HepG2 (cell line): ENCODE measurements around the gene CDC42BPG. TPM values are rescaled to one million over a fixed set of nuclear protein-coding genes. Genes with fewer than 3 reads are reported as not detected.

Source experiments
- ARNTL ChIP-seq: sonication (generic); formaldehyde crosslinking; IDR thresholded peaks from 2 replicates; pipeline ENCODE4 v1.4.0; 2020; ENCODE audit warnings: mild to moderate bottlenecking, missing genetic modification reagents
- ASH2L ChIP-seq: fragments of 300-600, 200-600 bp; sonication (generic); IDR thresholded peaks from 2 replicates; pipeline ENCODE4 v1.7.0; 2017; ENCODE audit warnings: low read depth, mild to moderate bottlenecking, moderate library complexity, mixed read lengths, low read length; ENCODE audit not compliant: insufficient read length
- CAMTA2 ChIP-seq: sonication (generic); formaldehyde crosslinking; IDR thresholded peaks from 2 replicates; pipeline ENCODE4 v1.4.0; 2020; ENCODE audit warnings: mild to moderate bottlenecking, missing genetic modification reagents, borderline replicate concordance
- EED ChIP-seq: sonication (generic); formaldehyde crosslinking; IDR thresholded peaks from 2 replicates; pipeline ENCODE4 v1.5.0; 2020; ENCODE audit warnings: mild to moderate bottlenecking, missing genetic modification reagents
- FOXJ3 ChIP-seq: sonication (generic); formaldehyde crosslinking; IDR thresholded peaks from 2 replicates; pipeline ENCODE4 v1.4.0; 2020; ENCODE audit warnings: missing genetic modification reagents, mild to moderate bottlenecking, borderline replicate concordance
- HNF4G ChIP-seq, 2 experiments: sonication (generic) in 1 of 2; formaldehyde crosslinking in 1 of 2; IDR thresholded peaks; 2 replicates each; pipeline versions ENCODE4 v1.4.0 to v1.6.1; 2011 to 2020; ENCODE audit warnings: borderline replicate concordance in 2 of 2, low read depth in 2 of 2, mild to moderate bottlenecking in 2 of 2, low read length in 1 of 2, missing genetic modification reagents in 1 of 2, moderate library complexity in 1 of 2
- HNRNPK ChIP-seq: fragments of 200-400 bp; formaldehyde crosslinking; IDR thresholded peaks from 2 replicates; pipeline ENCODE4 v1.6.1; 2018; ENCODE audit warnings: low read length, low read depth, moderate library complexity, mild to moderate bottlenecking; ENCODE audit not compliant: poor library complexity, severe bottlenecking
- JUN ChIP-seq: sonication (generic); formaldehyde crosslinking; IDR thresholded peaks from 2 replicates; pipeline ENCODE4 v1.4.0; 2020; ENCODE audit warnings: mild to moderate bottlenecking, missing genetic modification reagents
- KDM4B ChIP-seq: sonication (generic); formaldehyde crosslinking; IDR thresholded peaks from 2 replicates; pipeline ENCODE4 v1.4.0; 2020; ENCODE audit warnings: missing genetic modification reagents
- KDM5A ChIP-seq: fragments of 200-600 bp; sonication (generic); IDR thresholded peaks from 2 replicates; pipeline ENCODE4 v1.7.0; 2018; ENCODE audit warnings: antibody characterized with exemption, mild to moderate bottlenecking, low read length, borderline replicate concordance
- KLF16 ChIP-seq, 2 experiments: sonication (generic) in 1 of 2; formaldehyde crosslinking in 1 of 2; IDR thresholded peaks; 2 replicates each; pipeline versions ENCODE4 v1.6.1 to v1.8.0; 2016 to 2023; ENCODE audit warnings: missing genetic modification reagents in 2 of 2, missing compliant biosample characterization in 1 of 2
- NFYC ChIP-seq: IDR thresholded peaks from 2 replicates; pipeline ENCODE4 v1.6.1; 2016; ENCODE audit warnings: missing genetic modification reagents, missing compliant biosample characterization
- RELA ChIP-seq: sonication (generic); formaldehyde crosslinking; IDR thresholded peaks from 2 replicates; pipeline ENCODE4 v1.4.0; 2020; ENCODE audit warnings: missing genetic modification reagents
- XRCC5 ChIP-seq: fragments of 200-400 bp; formaldehyde crosslinking; optimal IDR thresholded peaks from 2 replicates; pipeline ENCODE3; 2017; ENCODE audit warnings: mild to moderate bottlenecking, low read length
- ZFX ChIP-seq: sonication (generic); formaldehyde crosslinking; IDR thresholded peaks from 2 replicates; pipeline ENCODE4 v1.4.0; 2020; ENCODE audit warnings: mild to moderate bottlenecking, low read depth, missing genetic modification reagents, moderate library complexity
- ZNF441 ChIP-seq: sonication (generic); formaldehyde crosslinking; IDR thresholded peaks from 2 replicates; pipeline ENCODE4 v1.7.0; 2021; ENCODE audit warnings: missing genetic modification reagents, borderline replicate concordance
- ZNF646 ChIP-seq: sonication (generic); formaldehyde crosslinking; IDR thresholded peaks from 2 replicates; pipeline ENCODE4 v1.9.0; 2021; ENCODE audit warnings: mild to moderate bottlenecking, missing genetic modification reagents
- ZNF652 ChIP-seq: IDR thresholded peaks from 2 replicates; pipeline ENCODE4 v1.6.1; 2016; ENCODE audit warnings: low read depth, borderline replicate concordance
- ZNF75D ChIP-seq: sonication (generic); formaldehyde crosslinking; IDR thresholded peaks from 2 replicates; pipeline ENCODE4 v1.8.1; 2023; ENCODE audit warnings: missing genetic modification reagents, mild to moderate bottlenecking, borderline replicate concordance
- ZNF891 ChIP-seq: sonication (generic); formaldehyde crosslinking; IDR thresholded peaks from 2 replicates; pipeline ENCODE4 v1.5.0; 2020; ENCODE audit warnings: mild to moderate bottlenecking, missing genetic modification reagents
- polyA plus RNA-seq, 8 experiments: library from polyadenylated mRNA; depleted of rRNA in 3 of 8; stranded (reverse) in 7 of 8; unstranded in 1 of 8; fragments of >200 nt; fragmentation: Illumina TruSeq in 4 of 8; extraction: Trizol in 4 of 8; gene quantifications; 2 replicates each; pipeline versions ENCODE4 v1.2.1 to v1.2.3, GENCODE V29; 2011 to 2016; ENCODE audit warnings: low read depth in 4 of 8, missing spikeins in 1 of 8, mixed read lengths in 1 of 8; ENCODE audit not compliant: insufficient read depth in 1 of 8
- total RNA-seq, 5 experiments: library from RNA; depleted of rRNA; stranded (reverse); fragments of >200 nt; fragmentation: Illumina TruSeq; extraction: Trizol; gene quantifications; 2 replicates each; pipeline ENCODE4 v1.2.3, GENCODE V29; 2016; ENCODE audit warnings: low read depth in 1 of 5
- TF ChIP-seq, protein P1 (sequence below): IDR thresholded peaks from 2 replicates; pipeline ENCODE4 v1.6.1; 2016; ENCODE audit warnings: mild to moderate bottlenecking

CDC42BPG gene
- total and polyA plus RNA-seq, 2 of the 13 experiments (the other 11 are each of a cell fraction or from before 2014, with no cell fraction given) = 0.55 to 1.4 TPM

GRCh38 chr11:64878494-64879243 is 34.2 kb upstream of the CDC42BPG start, which contains the start of gene EHD1 (continued):
- peak; percentile 40 for TF ChIP-seq XRCC5
- peak; percentile 86 for TF ChIP-seq ZFX (CRISPR knock-in tag)
- 0 out of 2 replicates have a peak, but pooled peaks have one; percentile 26 for TF ChIP-seq KDM4B (CRISPR knock-in tag)
- peak; percentile 26; the same call in 1 of the 2 replicates for TF ChIP-seq JUN (CRISPR knock-in tag)
- TF ChIP-seq ZNF441 (CRISPR knock-in tag) = peak; percentile 86
- 0 out of 2 replicates have a peak, but pooled peaks have one; percentile 24 for TF ChIP-seq FOXJ3 (CRISPR knock-in tag)
- no peak for TF ChIP-seq HNF4G (IDR thresholded peaks at IDR 0.05; ENCODE audit: borderline replicate concordance, low read depth, low read length)
- no peak for TF ChIP-seq HNF4G (CRISPR knock-in tag; IDR thresholded peaks at IDR 0.05; ENCODE audit: borderline replicate concordance, low read depth)
- no peak for TF ChIP-seq ASH2L
- TF ChIP-seq, protein P1, sequence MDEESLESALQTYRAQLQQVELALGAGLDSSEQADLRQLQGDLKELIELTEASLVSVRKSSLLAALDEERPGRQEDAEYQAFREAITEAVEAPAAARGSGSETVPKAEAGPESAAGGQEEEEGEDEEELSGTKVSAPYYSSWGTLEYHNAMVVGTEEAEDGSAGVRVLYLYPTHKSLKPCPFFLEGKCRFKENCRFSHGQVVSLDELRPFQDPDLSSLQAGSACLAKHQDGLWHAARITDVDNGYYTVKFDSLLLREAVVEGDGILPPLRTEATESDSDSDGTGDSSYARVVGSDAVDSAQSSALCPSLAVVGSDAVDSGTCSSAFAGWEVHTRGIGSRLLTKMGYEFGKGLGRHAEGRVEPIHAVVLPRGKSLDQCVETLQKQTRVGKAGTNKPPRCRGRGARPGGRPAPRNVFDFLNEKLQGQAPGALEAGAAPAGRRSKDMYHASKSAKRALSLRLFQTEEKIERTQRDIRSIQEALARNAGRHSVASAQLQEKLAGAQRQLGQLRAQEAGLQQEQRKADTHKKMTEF (CRISPR knock-in tag) = peak; percentile 94
- TF ChIP-seq ZNF75D (CRISPR knock-in tag) = no peak
- TF ChIP-seq NFYC (CRISPR knock-in tag) = peak; percentile 80
- peak; percentile 69; the same call in 1 of the 2 replicates for TF ChIP-seq KDM5A
- peak; percentile 76 for TF ChIP-seq HNRNPK
- TF ChIP-seq KLF16 (CRISPR knock-in tag; IDR thresholded peaks at IDR 0.05) = 0 out of 4 replicates have a peak, but pooled peaks of 1 of the 2 experiments have one; percentile 72
- 0 out of 2 replicates have a peak, but pooled peaks have one; percentile 58 for TF ChIP-seq CAMTA2 (CRISPR knock-in tag)
- TF ChIP-seq ZNF652 (CRISPR knock-in tag) = no peak
- peak; percentile 43 for TF ChIP-seq ZNF891
- TF ChIP-seq ZNF646 = no peak; the same call in 1 of the 2 replicates
- peak; percentile 20 for TF ChIP-seq EED (CRISPR knock-in tag)
- no peak for TF ChIP-seq RELA (CRISPR knock-in tag)
- TF ChIP-seq ARNTL = 0 out of 2 replicates have a peak, but pooled peaks have one; percentile 43
